IMR-90 (cell line): ENCODE data around the gene RNF213. TPM values are rescaled to one million over a fixed set of nuclear protein-coding genes. Genes with fewer than 3 reads are reported as not detected.

ENCODE experiments used
- ATAC-seq: fragments of 200-7000 bp; cut with Tn5 transposase; 2 replicates; pipeline ENCODE4 v1.9.1; 2020; ENCODE audit warnings: low read depth, mild to moderate bottlenecking, moderate library complexity
- BruUV-seq: library from RNA; stranded (reverse); fragments of 400-500 nt; replicated peaks from 2 replicates; lab custom pipeline; 2021; lab: Mats Ljungman, UMichigan
- CTCF ChIA-PET: fragments of 300-600 bp; formaldehyde crosslinking; extraction: SDS; loops from one replicate; lab custom pipeline; 2021; ENCODE audit warnings: antibody characterized with exemption; lab: Yijun Ruan, JAX
- POLR2A ChIA-PET: fragments of 300-600 bp; sonication (Branson Sonifier 250); formaldehyde crosslinking; loops from one replicate; lab custom pipeline; 2022; ENCODE audit warnings: antibody characterized with exemption; ENCODE audit not compliant: unreplicated experiment; lab: Charles Lee
- DNase-seq: peaks from one replicate; pipeline ENCODE4 v3.0.0; 2013
- H2AFZ ChIP-seq: replicated peaks from 2 replicates; pipeline ENCODE3; 2013; ENCODE audit warnings: low read length, mild to moderate bottlenecking; ENCODE audit not compliant: poor library complexity
- H2AK5ac ChIP-seq: 2 replicates; pipeline ENCODE4 v1.6.1; 2013; ENCODE audit warnings: low read depth, low read length, inconsistent platforms
- H2AK9ac ChIP-seq: replicated peaks from 2 replicates; pipeline ENCODE3; 2013; ENCODE audit warnings: mild to moderate bottlenecking, low read depth, low read length, moderate library complexity; ENCODE audit not compliant: poor library complexity
- H2BK120ac ChIP-seq: 2 replicates; pipeline ENCODE4 v1.6.1; 2013; ENCODE audit warnings: low read depth, low read length, inconsistent platforms
- H2BK15ac ChIP-seq: 3 replicates; pipeline ENCODE4 v1.6.1; 2013; ENCODE audit warnings: low read depth, low read length, inconsistent platforms
- H2BK20ac ChIP-seq: 2 replicates; pipeline ENCODE4 v1.6.1; 2013; ENCODE audit warnings: low read depth, mild to moderate bottlenecking, inconsistent platforms, low read length, moderate library complexity
- H2BK5ac ChIP-seq: 2 replicates; pipeline ENCODE4 v1.6.1; 2013; ENCODE audit warnings: mild to moderate bottlenecking, low read depth, low read length, inconsistent platforms; ENCODE audit not compliant: poor library complexity, severe bottlenecking
- H3K14ac ChIP-seq: replicated peaks from 2 replicates; pipeline ENCODE4 v1.6.1; 2013; ENCODE audit warnings: low read depth, low read length, inconsistent platforms
- H3K18ac ChIP-seq: 2 replicates; pipeline ENCODE4 v1.6.1; 2013; ENCODE audit warnings: low read depth, low read length, control low read depth
- H3K23ac ChIP-seq: 2 replicates; pipeline ENCODE4 v1.6.1; 2013; ENCODE audit warnings: low read depth, low read length, inconsistent platforms
- H3K27ac ChIP-seq: 2 replicates; pipeline ENCODE4 v1.5.1; 2013; ENCODE audit warnings: mild to moderate bottlenecking, control low read depth, low read length; ENCODE audit not compliant: insufficient read depth
- H3K27me3 ChIP-seq: 2 replicates; pipeline ENCODE4 v1.6.1; 2013; ENCODE audit warnings: low read length; ENCODE audit not compliant: control insufficient read depth, insufficient read depth
- H3K36me3 ChIP-seq: 2 replicates; pipeline ENCODE4 v1.6.1; 2013; ENCODE audit warnings: low read length, mixed read lengths; ENCODE audit not compliant: control insufficient read depth, insufficient read depth
- H3K4ac ChIP-seq: 2 replicates; pipeline ENCODE4 v1.6.1; 2013; ENCODE audit warnings: low read depth, low read length, inconsistent platforms
- H3K4me1 ChIP-seq: 2 replicates; pipeline ENCODE4 v1.6.1; 2013; ENCODE audit warnings: low read length, mixed read lengths; ENCODE audit not compliant: control insufficient read depth, insufficient read depth
- H3K4me2 ChIP-seq: 2 replicates; pipeline ENCODE4 v1.6.1; 2013; ENCODE audit warnings: low read depth, mild to moderate bottlenecking, control low read depth, low read length, moderate library complexity
- H3K4me3 ChIP-seq: 2 replicates; pipeline ENCODE4 v1.5.1; 2013; ENCODE audit warnings: low read depth, mild to moderate bottlenecking, control low read depth, low read length, moderate library complexity; ENCODE audit not compliant: insufficient read depth
- H3K56ac ChIP-seq: 2 replicates; pipeline ENCODE4 v1.6.1; 2013; ENCODE audit warnings: low read length, inconsistent platforms; ENCODE audit not compliant: insufficient read depth; ENCODE audit errors: extremely low read depth
- H3K79me1 ChIP-seq, 2 experiments: 2 replicates each; pipeline ENCODE4 v1.6.1; 2013; ENCODE audit warnings: low read length in 2 of 2, inconsistent platforms in 1 of 2, low read depth in 1 of 2
- H3K9ac ChIP-seq: 2 replicates; pipeline ENCODE4 v1.6.1; 2013; ENCODE audit warnings: low read depth, low read length, control low read depth
- H3K9me1 ChIP-seq: 2 replicates; pipeline ENCODE4 v1.6.1; 2013; ENCODE audit warnings: low read length, inconsistent platforms; ENCODE audit not compliant: insufficient read depth
- H3K9me3 ChIP-seq: 2 replicates; pipeline ENCODE4 v1.6.1; 2013; ENCODE audit warnings: low read length; ENCODE audit not compliant: control insufficient read depth, insufficient read depth
- H4K20me1 ChIP-seq: 2 replicates; pipeline ENCODE4 v1.6.1; 2013; ENCODE audit warnings: low read length, inconsistent platforms; ENCODE audit not compliant: insufficient read depth
- H4K5ac ChIP-seq: 2 replicates; pipeline ENCODE4 v1.6.1; 2013; ENCODE audit warnings: mild to moderate bottlenecking, low read depth, low read length, control low read depth
- H4K8ac ChIP-seq, 2 experiments: 2 replicates each; pipeline ENCODE4 v1.6.1; 2013; ENCODE audit warnings: low read depth in 2 of 2, low read length in 2 of 2, control low read depth in 1 of 2, inconsistent platforms in 1 of 2
- H4K91ac ChIP-seq: 2 replicates; pipeline ENCODE4 v1.6.1; 2013; ENCODE audit warnings: low read depth, low read length, inconsistent platforms; ENCODE audit not compliant: insufficient read depth
- BHLHE40 ChIP-seq: fragments of 150-350 bp; IDR thresholded peaks from 2 replicates; pipeline ENCODE4 v1.6.1; 2016; ENCODE audit warnings: mild to moderate bottlenecking, low read depth, low read length
- CEBPB ChIP-seq: IDR thresholded peaks from 2 replicates; pipeline ENCODE4 v1.6.1; 2012; ENCODE audit warnings: low read depth, low read length, improper control_type of control experiment
- CHD1 ChIP-seq: IDR thresholded peaks from 2 replicates; pipeline ENCODE4 v1.6.1; 2012; ENCODE audit warnings: low read depth, low read length, improper control_type of control experiment
- ELK1 ChIP-seq: fragments of 150-350 bp; IDR thresholded peaks from 2 replicates; pipeline ENCODE4 v1.6.1; 2016; ENCODE audit warnings: low read depth, mild to moderate bottlenecking, low read length, moderate library complexity, borderline replicate concordance
- MAFK ChIP-seq: IDR thresholded peaks from 2 replicates; pipeline ENCODE4 v1.6.1; 2012; ENCODE audit warnings: low read depth, low read length, improper control_type of control experiment
- NFE2L2 ChIP-seq: fragments of 150-350 bp; IDR thresholded peaks from 2 replicates; pipeline ENCODE4 v1.6.1; 2016; ENCODE audit warnings: low read depth, mild to moderate bottlenecking, low read length
- RAD21 ChIP-seq: IDR thresholded peaks from 2 replicates; pipeline ENCODE4 v1.6.1; 2012; ENCODE audit warnings: low read length, improper control_type of control experiment
- RCOR1 ChIP-seq: IDR thresholded peaks from 2 replicates; pipeline ENCODE4 v1.6.1; 2012; ENCODE audit warnings: mild to moderate bottlenecking, low read length, improper control_type of control experiment; ENCODE audit not compliant: insufficient replicate concordance
- RFX5 ChIP-seq: IDR thresholded peaks from 2 replicates; pipeline ENCODE4 v1.8.0; 2012; ENCODE audit warnings: low read depth, mild to moderate bottlenecking, low read length, moderate library complexity
- SMC3 ChIP-seq: fragments of 150-350 bp; IDR thresholded peaks from 2 replicates; pipeline ENCODE4 v1.6.1; 2016; ENCODE audit warnings: low read depth, mild to moderate bottlenecking, antibody characterized with exemption, low read length, moderate library complexity
- USF2 ChIP-seq: fragments of 150-350 bp; IDR thresholded peaks from 2 replicates; pipeline ENCODE4 v1.6.1; 2017; ENCODE audit warnings: mild to moderate bottlenecking, antibody characterized with exemption, low read length, low read depth
- WGBS, 2 experiments: methylation state at CpG; one replicate each; pipeline versions ENCODE4 v1.1.5 to v1.1.7; 2013; ENCODE audit warnings: missing lambda C conversion rate in 2 of 2; ENCODE audit not compliant: insufficient read length in 1 of 2; ENCODE audit errors: extremely low coverage in 2 of 2; 5-methylcytosine and 5-hydroxymethylcytosine counted together
- dilution Hi-C: fragments of 300-500 bp; cut with HindIII; formaldehyde crosslinking; loops from one replicate; pipeline ENCODE4 v1.14.3; 2018; ENCODE audit warnings: low sequenced_read_pairs; ENCODE audit not compliant: unreplicated experiment
- in situ Hi-C: fragments of 300-500 bp; cut with MboI; formaldehyde crosslinking; loops from 3 replicates; pipeline ENCODE4 v1.14.3; 2019; ENCODE audit warnings: low sequenced_read_pairs, inconsistent platforms, mixed read lengths
- intact Hi-C: fragments of 100-400 bp; cut with micrococcal nuclease; formaldehyde crosslinking; loops from 2 replicates; pipeline ENCODE4 v1.10.0; 2022
- polyA plus RNA-seq, 3 experiments: library from polyadenylated mRNA; depleted of rRNA; stranded (reverse); fragments of >200 nt; gene quantifications; 2 replicates each; pipeline ENCODE4 v1.2.3, GENCODE V29; 2012; ENCODE audit warnings: low replicate concordance in 1 of 3
- total RNA-seq: library from RNA; depleted of rRNA; stranded (reverse); fragments of >200 nt; gene quantifications from 2 replicates; pipeline ENCODE4 v1.2.3, GENCODE V29; 2012

Gene RNF213
- total and polyA plus RNA-seq, 2 of the 4 experiments (the other 2 are of a cell fraction), result 23.4 to 36.0 TPM

- Histone ChIP-seq H2BK15ac (no peak overlapping the region), H3K14ac (no peak overlapping the region), H3K36me3 (peaks cover 64% of the 10 kb centered on the region), H3K23ac (no peak overlapping the region), H3K4me3 (no peak overlapping the region), H2BK20ac (no peak overlapping the region), H2AFZ (no peak overlapping the region), H3K4me2 (no peak overlapping the region), H3K27me3 (no peaks in the 10 kb centered on the region), H4K8ac (no peak overlapping the region), H2AK9ac (no peak overlapping the region), H3K4me1 (no peaks in the 10 kb centered on the region), H3K4ac (no peak overlapping the region), H2AK5ac (no peak overlapping the region), H3K27ac (no peak overlapping the region), H2BK5ac (no peak overlapping the region), H3K79me1 (no peaks in the 10 kb centered on the region), H4K5ac (no peak overlapping the region), H4K20me1 (no peaks in the 10 kb centered on the region), H2BK120ac (no peak overlapping the region), H3K9me3 (no peaks in the 10 kb centered on the region), H3K56ac (no peak overlapping the region), H4K91ac (no peak overlapping the region), H3K9me1 (0 out of 2 replicates have a peak, but pooled peaks cover under 1% of the 10 kb centered on the region), H3K18ac (no peak overlapping the region), H3K9ac (no peak overlapping the region)
- in situ Hi-C loops (no loop called here), intact Hi-C loops (no loop called here), dilution Hi-C loops (no loop called here)
- TF ChIP-seq MAFK (no peak), NFE2L2 (no peak), RAD21 (no peak), CHD1 (no peak), USF2 (no peak), ELK1 (no peak), RCOR1 (no peak), SMC3 (no peak), BHLHE40 (no peak), CEBPB (no peak), RFX5 (no peak)
- no CpG with 5 or more reads among the region's 11 CpGs for WGBS, 2 experiments
- ChIA-PET POLR2A (no interaction called here), CTCF (interaction anchor here (0.7 kb wide), 1 partner anchor 10 kb away, joined by 3 read pairs; no protein-coding TSS in a partner anchor)
- DNase-seq (no peak), ATAC-seq (no peak)
- no TSS peak for BruUV-seq
Observed at GRCh38 chr17:80372456-80372855, 111.8 kb downstream of the RNF213 start.
